OCI-LY7 (cell line): Measurements from ENCODE around the gene CSNK1G1. TPM values are rescaled to one million over a fixed set of nuclear protein-coding genes. Genes with fewer than 3 reads are reported as not detected.

Experiments used
- BruUV-seq: library from RNA; stranded (reverse); fragments of 400-500 nt; replicated peaks from 2 replicates; lab custom pipeline; 2021; lab: Mats Ljungman, UMichigan
- CTCF ChIA-PET: fragments of 300-600 bp; sonication (Branson Sonifier 250); formaldehyde crosslinking; loops from one replicate; lab custom pipeline; 2022; ENCODE audit warnings: antibody characterized with exemption; ENCODE audit not compliant: unreplicated experiment; lab: Charles Lee
- POLR2A ChIA-PET: fragments of 300-600 bp; sonication (Branson Sonifier 250); formaldehyde crosslinking; loops from one replicate; lab custom pipeline; 2022; ENCODE audit warnings: antibody characterized with exemption; lab: Charles Lee
- DNase-seq: peaks from one replicate; pipeline ENCODE4 v3.0.0-alpha.2; 2015; ENCODE audit warnings: low spot score
- H2AFZ ChIP-seq: fragments of 200-600 bp; sonication (generic), shearing (Covaris generic); 2 replicates; pipeline ENCODE4 v1.6.1; 2014; ENCODE audit warnings: mild to moderate bottlenecking, antibody characterized with exemption, low read length, moderate library complexity
- H3K27ac ChIP-seq: fragments of 200-600 bp; sonication (generic); 2 replicates; pipeline ENCODE4 v1.5.1; 2014; ENCODE audit warnings: mixed run types, low read depth, mild to moderate bottlenecking, moderate library complexity, low read length, inconsistent platforms; ENCODE audit not compliant: poor library complexity, severe bottlenecking
- H3K36me3 ChIP-seq: fragments of 200-600 bp; sonication (generic); 2 replicates; pipeline ENCODE4 v1.6.1; 2014; ENCODE audit warnings: mild to moderate bottlenecking, antibody characterized with exemption, low read length, moderate library complexity, mixed read lengths; ENCODE audit not compliant: insufficient read depth
- H3K4me1 ChIP-seq: fragments of 200-600 bp; sonication (generic); 2 replicates; pipeline ENCODE4 v1.5.1; 2014; ENCODE audit warnings: mild to moderate bottlenecking, low read length; ENCODE audit not compliant: insufficient read depth, poor library complexity, severe bottlenecking
- H3K4me2 ChIP-seq: fragments of 200-600 bp; sonication (generic); 2 replicates; pipeline ENCODE4 v1.6.1; 2014; ENCODE audit warnings: mild to moderate bottlenecking, low read length
- H3K4me3 ChIP-seq: fragments of 200-600 bp; sonication (generic); 2 replicates; pipeline ENCODE4 v1.5.1; 2014; ENCODE audit warnings: mild to moderate bottlenecking, low read depth, low read length; ENCODE audit not compliant: poor library complexity, severe bottlenecking
- H3K79me2 ChIP-seq: fragments of 200-600 bp; sonication (generic); 2 replicates; pipeline ENCODE4 v1.6.1; 2016; ENCODE audit warnings: low read depth, mild to moderate bottlenecking, low read length, moderate library complexity, mixed read lengths; ENCODE audit not compliant: insufficient read depth
- H3K9me2 ChIP-seq: fragments of 200-600 bp; sonication (generic); 2 replicates; pipeline ENCODE4 v1.6.1; 2016; ENCODE audit warnings: mild to moderate bottlenecking, low read length, mixed read lengths; ENCODE audit not compliant: insufficient read depth
- H3K9me3 ChIP-seq: fragments of 200-600 bp; sonication (generic); 2 replicates; pipeline ENCODE4 v1.6.1; 2014; ENCODE audit warnings: mild to moderate bottlenecking, mixed run types, low read length, mixed read lengths
- H4K20me1 ChIP-seq: fragments of 200-600 bp; sonication (generic); 2 replicates; pipeline ENCODE4 v1.6.1; 2014; ENCODE audit warnings: mild to moderate bottlenecking, antibody characterized with exemption, low read length, moderate library complexity, mixed read lengths; ENCODE audit not compliant: insufficient read depth
- EZH2phosphoT487 ChIP-seq: fragments of 200-600 bp; sonication (generic); IDR thresholded peaks from 2 replicates; pipeline ENCODE4 v1.6.1; 2018; ENCODE audit warnings: low read depth, borderline replicate concordance, mild to moderate bottlenecking, mixed run types, antibody characterized with exemption, low read length, moderate library complexity, mixed read lengths
- intact Hi-C: fragments of 100-400 bp; cut with micrococcal nuclease; formaldehyde crosslinking; loops from one replicate; pipeline ENCODE4 v1.10.0; 2022; ENCODE audit not compliant: unreplicated experiment
- total RNA-seq, 2 experiments: library from RNA; depleted of rRNA in 1 of 2; stranded (reverse); fragments of >200 nt in 1 of 2; shearing (Covaris generic) in 1 of 2; gene quantifications; 2 replicates each; pipeline ENCODE4 v1.2.3, GENCODE V29; 2014 to 2022
- TF ChIP-seq, protein P1 (sequence below): fragments of 200-600 bp; sonication (generic); conservative IDR thresholded peaks from 2 replicates; pipeline ENCODE4 v1.5.1; 2014; ENCODE audit warnings: mild to moderate bottlenecking, antibody characterized with exemption, low read length, moderate library complexity, mixed read lengths

CSNK1G1 gene
- total RNA-seq, 2 experiments from 2014 or later: 8.8 to 14.1 TPM

- no peaks in the 10 kb centered on the region for H4K20me1 ChIP-seq
- intact Hi-C loops: no loop called here
- no peak for TF ChIP-seq EZH2phosphoT487
- TF ChIP-seq, protein P1, sequence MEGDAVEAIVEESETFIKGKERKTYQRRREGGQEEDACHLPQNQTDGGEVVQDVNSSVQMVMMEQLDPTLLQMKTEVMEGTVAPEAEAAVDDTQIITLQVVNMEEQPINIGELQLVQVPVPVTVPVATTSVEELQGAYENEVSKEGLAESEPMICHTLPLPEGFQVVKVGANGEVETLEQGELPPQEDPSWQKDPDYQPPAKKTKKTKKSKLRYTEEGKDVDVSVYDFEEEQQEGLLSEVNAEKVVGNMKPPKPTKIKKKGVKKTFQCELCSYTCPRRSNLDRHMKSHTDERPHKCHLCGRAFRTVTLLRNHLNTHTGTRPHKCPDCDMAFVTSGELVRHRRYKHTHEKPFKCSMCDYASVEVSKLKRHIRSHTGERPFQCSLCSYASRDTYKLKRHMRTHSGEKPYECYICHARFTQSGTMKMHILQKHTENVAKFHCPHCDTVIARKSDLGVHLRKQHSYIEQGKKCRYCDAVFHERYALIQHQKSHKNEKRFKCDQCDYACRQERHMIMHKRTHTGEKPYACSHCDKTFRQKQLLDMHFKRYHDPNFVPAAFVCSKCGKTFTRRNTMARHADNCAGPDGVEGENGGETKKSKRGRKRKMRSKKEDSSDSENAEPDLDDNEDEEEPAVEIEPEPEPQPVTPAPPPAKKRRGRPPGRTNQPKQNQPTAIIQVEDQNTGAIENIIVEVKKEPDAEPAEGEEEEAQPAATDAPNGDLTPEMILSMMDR: no peak
- ChIA-PET POLR2A (interaction anchor here (0.5 to 1.2 kb wide), 5 partner anchors 9 to 1026 kb away, joined by 3 to 6 read pairs (median 3); no protein-coding TSS in a partner anchor), CTCF (no interaction called here)
- no peak overlapping the region for H3K4me2 ChIP-seq
- no TSS peak for BruUV-seq
- no peaks in the 10 kb centered on the region for H3K9me2 ChIP-seq
- H3K36me3 ChIP-seq: peaks cover 7% of the 10 kb centered on the region; the same call in 1 of the 2 replicates
- no peak overlapping the region for H3K4me3 ChIP-seq
- H3K4me1 ChIP-seq: no peaks in the 10 kb centered on the region
- DNase-seq: no peak
- H3K9me3 ChIP-seq: no peaks in the 10 kb centered on the region
- H2AFZ ChIP-seq: no peak overlapping the region
- no peak overlapping the region for H3K27ac ChIP-seq
- 0 out of 2 replicates have a peak, but pooled peaks cover 6% of the 10 kb centered on the region for H3K79me2 ChIP-seq
These were observed 11.2 kb downstream of the CSNK1G1 start for GRCh38 chr15:64344651-64345294.

GRCh38 chr15:64343841-64344240 is 12.1 kb downstream of the CSNK1G1 start:
- no peak for DNase-seq
- Histone ChIP-seq H3K4me2 (no peak overlapping the region), H3K79me2 (0 out of 2 replicates have a peak, but pooled peaks cover 6% of the 10 kb centered on the region), H3K9me2 (no peaks in the 10 kb centered on the region), H3K9me3 (no peaks in the 10 kb centered on the region), H3K27ac (no peak overlapping the region), H2AFZ (no peak overlapping the region), H4K20me1 (no peaks in the 10 kb centered on the region), H3K4me3 (no peak overlapping the region), H3K36me3 (peaks cover 7% of the 10 kb centered on the region; the same call in 1 of the 2 replicates), H3K4me1 (no peaks in the 10 kb centered on the region)
- POLR2A ChIA-PET: no interaction called here
- intact Hi-C loops: no loop called here
- no peak for TF ChIP-seq EZH2phosphoT487
- TF ChIP-seq, protein P1: no peak
- no TSS peak for BruUV-seq
- CTCF ChIA-PET: no interaction called here

DNA sequence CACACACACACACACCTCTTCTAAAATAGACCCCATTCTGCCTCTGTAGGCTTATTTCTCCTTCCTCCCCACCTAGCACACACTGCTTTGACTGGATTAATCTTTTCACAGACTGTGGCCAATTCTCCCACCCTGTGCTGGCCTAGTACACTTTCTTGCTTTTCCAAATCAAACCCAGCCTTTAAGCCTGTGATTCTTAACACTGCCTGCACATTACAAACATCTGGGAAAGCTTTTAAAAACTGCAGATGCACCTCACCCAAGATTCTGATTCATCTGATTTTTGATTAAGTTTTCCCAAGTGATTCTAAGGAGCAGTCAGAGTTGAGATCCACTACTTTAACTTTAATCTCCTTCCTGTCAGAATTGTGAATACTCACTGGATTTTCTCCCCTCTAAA is 12.8 kb downstream of the CSNK1G1 start:
- CTCF ChIA-PET: no interaction called here
- H3K79me2 ChIP-seq: 0 out of 2 replicates have a peak, but pooled peaks cover 6% of the 10 kb centered on the region

More for the DNA sequence above, 12.8 kb downstream of the CSNK1G1 start:
- H4K20me1 ChIP-seq: no peaks in the 10 kb centered on the region
- intact Hi-C loops: no loop called here
- BruUV-seq: no TSS peak
- TF ChIP-seq, protein P1: no peak
- no peak for TF ChIP-seq EZH2phosphoT487
- H3K9me2 ChIP-seq: no peaks in the 10 kb centered on the region
- H3K4me2 ChIP-seq: no peak overlapping the region
- DNase-seq: no peak
- H3K4me1 ChIP-seq: no peaks in the 10 kb centered on the region
- POLR2A ChIA-PET: no interaction called here
- H3K9me3 ChIP-seq: no peaks in the 10 kb centered on the region
- H3K36me3 ChIP-seq: peaks cover 7% of the 10 kb centered on the region; the same call in 1 of the 2 replicates
- no peak overlapping the region for H3K27ac ChIP-seq
- H3K4me3 ChIP-seq: no peak overlapping the region
- H2AFZ ChIP-seq: no peak overlapping the region
